ENCODE measurements around the gene IFITM10.

DNA sequence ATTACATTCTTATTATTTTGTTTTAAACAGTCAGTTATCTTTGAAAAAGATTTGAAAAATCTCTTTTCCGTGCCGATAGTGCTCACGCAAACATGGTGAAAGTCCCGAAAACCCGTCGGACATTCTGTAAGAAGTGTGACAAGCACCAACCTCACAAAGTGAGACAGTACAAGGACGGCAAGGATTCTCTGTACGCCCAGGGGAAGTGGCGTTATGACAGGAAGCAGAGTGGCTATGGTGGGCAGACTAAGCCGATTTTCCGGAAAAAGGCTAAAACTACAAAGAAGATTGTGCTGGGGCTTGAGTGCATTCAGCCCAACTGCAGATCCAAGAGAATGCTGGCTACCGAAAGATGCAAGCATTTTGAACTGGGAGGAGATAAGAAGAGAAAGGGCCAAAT, 42.1 kb upstream of the IFITM10 start:
- TF ChIP-seq, protein P1, sequence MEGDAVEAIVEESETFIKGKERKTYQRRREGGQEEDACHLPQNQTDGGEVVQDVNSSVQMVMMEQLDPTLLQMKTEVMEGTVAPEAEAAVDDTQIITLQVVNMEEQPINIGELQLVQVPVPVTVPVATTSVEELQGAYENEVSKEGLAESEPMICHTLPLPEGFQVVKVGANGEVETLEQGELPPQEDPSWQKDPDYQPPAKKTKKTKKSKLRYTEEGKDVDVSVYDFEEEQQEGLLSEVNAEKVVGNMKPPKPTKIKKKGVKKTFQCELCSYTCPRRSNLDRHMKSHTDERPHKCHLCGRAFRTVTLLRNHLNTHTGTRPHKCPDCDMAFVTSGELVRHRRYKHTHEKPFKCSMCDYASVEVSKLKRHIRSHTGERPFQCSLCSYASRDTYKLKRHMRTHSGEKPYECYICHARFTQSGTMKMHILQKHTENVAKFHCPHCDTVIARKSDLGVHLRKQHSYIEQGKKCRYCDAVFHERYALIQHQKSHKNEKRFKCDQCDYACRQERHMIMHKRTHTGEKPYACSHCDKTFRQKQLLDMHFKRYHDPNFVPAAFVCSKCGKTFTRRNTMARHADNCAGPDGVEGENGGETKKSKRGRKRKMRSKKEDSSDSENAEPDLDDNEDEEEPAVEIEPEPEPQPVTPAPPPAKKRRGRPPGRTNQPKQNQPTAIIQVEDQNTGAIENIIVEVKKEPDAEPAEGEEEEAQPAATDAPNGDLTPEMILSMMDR (IDR thresholded peaks at IDR 0.05) = no peak
- TF ChIP-seq POLR2A (IDR thresholded peaks at IDR 0.05) = no peak
